ENCODE measurements around the gene PDPN. TPM values are rescaled to one million over a fixed set of nuclear protein-coding genes. Genes with fewer than 3 reads are reported as not detected.

The PDPN gene
- total RNA-seq, 2 experiments from 2014 or later, result not detected

DNA sequence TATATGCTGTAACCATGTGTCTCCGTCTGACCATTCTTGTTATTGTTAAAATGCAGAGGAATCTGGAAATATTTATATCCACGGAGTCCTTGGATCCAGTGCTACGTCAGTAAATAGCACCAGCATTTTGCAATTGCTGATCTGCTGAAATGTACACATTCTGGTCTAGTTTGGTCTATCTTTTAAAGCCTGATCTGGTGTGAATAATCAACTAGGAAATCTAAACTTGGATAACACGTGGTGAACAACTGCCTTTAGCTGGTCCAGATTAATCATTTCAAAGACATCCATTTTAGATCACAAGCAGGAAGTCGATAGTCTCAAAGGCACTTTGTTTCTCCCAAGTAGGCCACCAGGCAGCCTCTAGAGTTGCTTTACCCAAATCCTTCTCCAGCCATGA, 32.6 kb downstream of the PDPN start:
- CTCF ChIA-PET, result no interaction called here
- Histone ChIP-seq H3K27ac (ENCODE audit: low read depth in 1 of 2, low read length in 2 of 2) (no peak overlapping the region), H3K36me3 (ENCODE audit: insufficient read depth, low read length) (no peaks in the 10 kb centered on the region), H3K4me3 (ENCODE audit: low read length) (no peak overlapping the region), H3K4me1 (ENCODE audit: insufficient read depth, low read length) (no peaks in the 10 kb centered on the region), H3K27me3 (ENCODE audit: control insufficient read depth in 1 of 2, insufficient read depth in 2 of 2, low read length in 2 of 2) (peaks cover 0 to 7% of the 10 kb centered on the region in 2 experiments), H3K9me3 (ENCODE audit: control insufficient read depth in 1 of 2, insufficient read depth in 1 of 2, low read length in 2 of 2) (no peaks in the 10 kb centered on the region)
- H3K4me1 Mint-ChIP-seq (ENCODE audit: low read depth), result no peaks in the 10 kb centered on the region
- POLR2A ChIA-PET, result no interaction called here
- intact Hi-C loops (cut with DNase I, micrococcal nuclease), result no loop called here
- H3K9me3 Mint-ChIP-seq, result no peaks in the 10 kb centered on the region
- no peaks in the 10 kb centered on the region for H3K36me3 Mint-ChIP-seq (ENCODE audit: low read depth)
- H3K27ac Mint-ChIP-seq, result no peak overlapping the region
- no peak overlapping the region for H3K4me3 Mint-ChIP-seq
- TF ChIP-seq, protein P1, sequence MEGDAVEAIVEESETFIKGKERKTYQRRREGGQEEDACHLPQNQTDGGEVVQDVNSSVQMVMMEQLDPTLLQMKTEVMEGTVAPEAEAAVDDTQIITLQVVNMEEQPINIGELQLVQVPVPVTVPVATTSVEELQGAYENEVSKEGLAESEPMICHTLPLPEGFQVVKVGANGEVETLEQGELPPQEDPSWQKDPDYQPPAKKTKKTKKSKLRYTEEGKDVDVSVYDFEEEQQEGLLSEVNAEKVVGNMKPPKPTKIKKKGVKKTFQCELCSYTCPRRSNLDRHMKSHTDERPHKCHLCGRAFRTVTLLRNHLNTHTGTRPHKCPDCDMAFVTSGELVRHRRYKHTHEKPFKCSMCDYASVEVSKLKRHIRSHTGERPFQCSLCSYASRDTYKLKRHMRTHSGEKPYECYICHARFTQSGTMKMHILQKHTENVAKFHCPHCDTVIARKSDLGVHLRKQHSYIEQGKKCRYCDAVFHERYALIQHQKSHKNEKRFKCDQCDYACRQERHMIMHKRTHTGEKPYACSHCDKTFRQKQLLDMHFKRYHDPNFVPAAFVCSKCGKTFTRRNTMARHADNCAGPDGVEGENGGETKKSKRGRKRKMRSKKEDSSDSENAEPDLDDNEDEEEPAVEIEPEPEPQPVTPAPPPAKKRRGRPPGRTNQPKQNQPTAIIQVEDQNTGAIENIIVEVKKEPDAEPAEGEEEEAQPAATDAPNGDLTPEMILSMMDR (IDR thresholded peaks at IDR 0.05), result no peak
- DNase-seq (no peak), ATAC-seq (ENCODE audit: poor library complexity) (no peak)
- H3K27me3 Mint-ChIP-seq, result peaks cover 22% of the 10 kb centered on the region

DNA sequence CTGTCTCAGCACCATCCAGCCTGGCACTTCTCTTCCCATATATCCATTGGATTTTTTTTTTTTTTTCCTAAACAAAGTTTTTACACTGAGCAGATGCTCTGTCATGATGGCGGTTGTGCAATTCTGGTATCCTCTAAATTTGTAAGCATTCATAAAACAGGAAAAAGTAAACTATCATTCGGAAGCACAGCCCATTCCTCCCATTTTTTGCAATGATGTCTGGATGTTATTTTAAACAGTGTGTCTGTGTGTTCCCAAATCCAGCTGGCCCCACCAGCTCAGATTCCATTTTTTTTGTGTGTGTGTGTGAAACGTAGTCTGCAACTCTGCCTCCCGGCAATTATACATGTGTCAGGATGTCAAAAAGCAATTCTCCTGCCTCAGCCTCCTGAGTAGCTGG, 33.5 kb downstream of the PDPN start:
- CTCF ChIA-PET, result no interaction called here
- TF ChIP-seq, protein P1 (IDR thresholded peaks at IDR 0.05), result no peak
- no peaks in the 10 kb centered on the region for H3K9me3 Mint-ChIP-seq

DNA sequence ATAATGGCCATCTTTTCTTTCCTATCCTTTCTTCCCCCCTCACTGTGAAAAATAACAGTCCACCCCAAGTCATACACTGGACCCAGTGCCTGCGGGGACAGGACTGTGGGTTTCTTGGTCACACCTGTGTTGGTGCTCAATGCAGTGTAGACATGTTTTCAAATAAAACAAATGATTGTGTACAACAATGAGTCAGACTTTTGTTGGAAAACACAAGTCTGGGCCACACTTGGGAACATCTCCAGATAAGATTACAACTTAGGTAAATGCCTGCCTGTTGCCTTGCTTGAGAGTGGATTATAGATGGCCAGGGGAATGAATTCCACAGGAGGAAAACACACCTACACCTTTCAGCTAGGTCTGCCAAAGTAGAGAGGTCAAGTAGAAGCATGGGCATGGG, 34.1 kb downstream of the PDPN start:
- ChIA-PET POLR2A (no interaction called here), CTCF (no interaction called here)
- TF ChIP-seq, protein P1 (IDR thresholded peaks at IDR 0.05), result no peak
- intact Hi-C loops (cut with DNase I, micrococcal nuclease), result no loop called here
- Mint-ChIP-seq H3K4me1 (ENCODE audit: low read depth) (no peaks in the 10 kb centered on the region), H3K36me3 (ENCODE audit: low read depth) (no peaks in the 10 kb centered on the region), H3K4me3 (no peak overlapping the region), H3K27ac (no peak overlapping the region), H3K9me3 (no peaks in the 10 kb centered on the region), H3K27me3 (peaks cover 27% of the 10 kb centered on the region)
- no peak overlapping the region for H3K4me3 ChIP-seq (ENCODE audit: low read length)
- no peak for ATAC-seq (ENCODE audit: poor library complexity)
- no peaks in the 10 kb centered on the region for H3K9me3 ChIP-seq (ENCODE audit: control insufficient read depth in 1 of 2, insufficient read depth in 1 of 2, low read length in 2 of 2)
- peaks cover 0 to 7% of the 10 kb centered on the region in 2 experiments for H3K27me3 ChIP-seq (ENCODE audit: control insufficient read depth in 1 of 2, insufficient read depth in 2 of 2, low read length in 2 of 2)
- no peaks in the 10 kb centered on the region for H3K4me1 ChIP-seq (ENCODE audit: insufficient read depth, low read length)
- no peak for DNase-seq
- no peak overlapping the region for H3K27ac ChIP-seq (ENCODE audit: low read depth in 1 of 2, low read length in 2 of 2)
- no peaks in the 10 kb centered on the region for H3K36me3 ChIP-seq (ENCODE audit: insufficient read depth, low read length)

More for the DNA sequence above, 33.5 kb downstream of the PDPN start:
- Histone ChIP-seq H3K36me3 (ENCODE audit: insufficient read depth, low read length) (no peaks in the 10 kb centered on the region), H3K4me3 (ENCODE audit: low read length) (no peak overlapping the region), H3K27me3 (ENCODE audit: control insufficient read depth in 1 of 2, insufficient read depth in 2 of 2, low read length in 2 of 2) (peaks cover 0 to 7% of the 10 kb centered on the region in 2 experiments), H3K27ac (ENCODE audit: low read depth in 1 of 2, low read length in 2 of 2) (no peak overlapping the region), H3K4me1 (ENCODE audit: insufficient read depth, low read length) (no peaks in the 10 kb centered on the region), H3K9me3 (ENCODE audit: control insufficient read depth in 1 of 2, insufficient read depth in 1 of 2, low read length in 2 of 2) (no peaks in the 10 kb centered on the region)
- Mint-ChIP-seq H3K36me3 (ENCODE audit: low read depth) (no peaks in the 10 kb centered on the region), H3K27ac (no peak overlapping the region), H3K4me1 (ENCODE audit: low read depth) (no peaks in the 10 kb centered on the region), H3K4me3 (no peak overlapping the region), H3K27me3 (peaks cover 22% of the 10 kb centered on the region)
- intact Hi-C loops (cut with DNase I, micrococcal nuclease), result no loop called here
- DNase-seq (no peak), ATAC-seq (ENCODE audit: poor library complexity) (no peak)
- POLR2A ChIA-PET, result no interaction called here

Measured in CD4-positive, alpha-beta T cell (primary cell).